IPS DF 19.7 (cell line): ENCODE measurements around the gene IL4R.
"Not testable (repeated sequence)": the region's sequence is repeated elsewhere in the genome, so short reads cannot be mapped to it uniquely, and the experiment has no call there.

ENCODE experiments used
- DNase-seq: peaks from one replicate; pipeline ENCODE4 v3.0.0-alpha.2; 2013; ENCODE audit warnings: low read depth, low spot score

IL4R gene

DNA sequence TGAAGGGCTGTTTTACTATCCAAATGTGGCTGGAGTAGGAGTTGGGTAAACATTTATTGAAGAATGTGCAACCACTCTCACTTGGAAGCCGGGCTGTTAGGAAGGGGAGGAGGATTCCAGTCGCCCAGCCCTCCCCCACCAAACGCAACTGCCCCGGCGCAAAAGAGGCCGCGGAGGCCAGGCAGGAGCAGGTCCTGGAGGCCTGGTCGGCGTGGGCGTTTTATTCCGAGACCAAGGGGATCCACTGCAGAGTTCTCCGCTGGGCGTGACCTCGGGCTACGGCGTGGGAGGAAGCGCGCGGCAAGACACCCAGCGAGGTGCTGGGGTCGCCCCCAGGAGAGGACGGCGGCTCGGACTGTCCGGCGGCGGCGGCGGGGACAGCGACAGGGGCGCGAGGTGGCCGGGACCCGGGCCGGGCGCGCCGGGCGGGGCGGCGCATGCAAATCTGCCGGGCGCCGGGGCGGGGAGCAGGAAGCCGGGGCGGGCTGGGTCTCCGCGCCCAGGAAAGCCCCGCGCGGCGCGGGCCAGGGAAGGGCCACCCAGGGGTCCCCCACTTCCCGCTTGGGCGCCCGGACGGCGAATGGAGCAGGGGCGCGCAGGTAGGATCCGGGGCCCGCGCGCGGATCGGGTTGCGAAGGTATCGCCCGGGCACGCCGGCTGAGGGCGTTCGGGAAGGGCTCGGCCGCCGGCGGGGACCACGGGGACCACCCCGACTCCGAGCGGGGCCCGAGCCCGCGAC lies at the start of gene IL4R:
IL4R (plus strand) TSS at position 553 of the 739 bp plus-strand sequence. CDS start 26,230 bp downstream, outside the sequence.
- no peak for DNase-seq

DNA sequence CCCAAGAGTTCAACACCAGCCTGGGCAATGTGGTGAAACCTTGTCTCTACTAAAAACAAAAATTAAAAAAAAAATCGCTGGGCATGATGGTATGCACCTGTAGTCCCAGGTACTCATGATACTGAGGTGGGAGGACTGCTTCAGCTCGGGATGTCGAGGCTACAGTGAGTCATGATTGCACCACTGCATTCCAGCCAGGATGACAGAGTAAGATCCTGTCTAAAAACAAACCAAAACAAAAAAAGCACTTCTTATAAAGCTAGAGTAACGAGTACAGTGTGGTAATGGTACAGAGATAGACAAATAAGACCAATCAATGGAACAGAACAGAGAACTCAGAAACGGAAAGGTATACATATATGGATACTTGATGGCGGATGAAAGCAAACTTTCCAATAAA lies 49.6 kb upstream of the IL4R start:
- DNase-seq, result no peak

DNA sequence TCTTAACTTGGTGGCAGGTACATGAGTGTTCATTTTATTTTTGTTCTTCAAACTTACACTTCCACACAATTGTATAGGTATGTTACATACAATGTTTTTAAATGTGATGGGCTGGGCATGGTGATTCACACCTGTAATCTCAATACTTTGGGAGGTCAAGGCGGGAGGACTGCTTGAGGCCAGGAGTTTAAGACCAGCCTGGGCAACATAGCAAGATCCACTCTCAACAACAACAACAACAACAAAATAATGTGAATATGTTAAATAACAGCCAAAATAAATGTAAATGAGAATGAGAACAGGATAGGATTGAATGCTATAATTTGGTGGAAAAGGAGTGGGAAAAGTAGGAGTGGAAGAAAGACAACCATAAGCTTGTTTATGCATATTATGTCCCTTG lies 47.8 kb upstream of the IL4R start:
- DNase-seq, result no peak

DNA sequence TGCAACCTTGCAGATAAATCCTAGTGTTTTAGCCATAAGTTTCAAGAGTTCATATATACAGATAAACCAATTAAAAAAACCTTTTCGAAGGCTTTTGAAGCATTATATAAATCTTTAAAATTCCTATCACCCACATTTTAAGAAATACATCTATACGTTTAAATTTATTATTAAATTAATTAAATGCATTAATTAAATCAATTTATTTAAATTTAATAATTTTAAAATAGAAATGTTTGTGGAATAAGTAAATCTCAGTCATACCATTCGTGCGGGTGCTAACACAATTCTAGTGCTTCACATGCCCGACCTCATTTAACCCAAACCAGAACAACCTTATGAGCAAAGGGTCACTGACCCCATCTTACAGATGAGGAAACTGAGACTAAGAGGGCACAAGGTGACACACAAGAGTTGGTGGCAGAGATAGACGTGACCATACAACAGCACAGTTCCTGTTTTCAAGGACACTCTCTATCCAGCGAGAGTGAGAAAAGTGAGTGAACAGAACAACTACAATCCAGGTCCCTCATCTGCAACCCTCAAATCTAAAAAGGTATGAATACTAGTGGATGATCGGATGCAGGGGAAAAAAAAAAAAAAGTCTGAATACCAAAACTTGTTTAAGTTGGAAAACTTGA lies 46.6 kb upstream of the IL4R start:
- DNase-seq, result no peak

DNA sequence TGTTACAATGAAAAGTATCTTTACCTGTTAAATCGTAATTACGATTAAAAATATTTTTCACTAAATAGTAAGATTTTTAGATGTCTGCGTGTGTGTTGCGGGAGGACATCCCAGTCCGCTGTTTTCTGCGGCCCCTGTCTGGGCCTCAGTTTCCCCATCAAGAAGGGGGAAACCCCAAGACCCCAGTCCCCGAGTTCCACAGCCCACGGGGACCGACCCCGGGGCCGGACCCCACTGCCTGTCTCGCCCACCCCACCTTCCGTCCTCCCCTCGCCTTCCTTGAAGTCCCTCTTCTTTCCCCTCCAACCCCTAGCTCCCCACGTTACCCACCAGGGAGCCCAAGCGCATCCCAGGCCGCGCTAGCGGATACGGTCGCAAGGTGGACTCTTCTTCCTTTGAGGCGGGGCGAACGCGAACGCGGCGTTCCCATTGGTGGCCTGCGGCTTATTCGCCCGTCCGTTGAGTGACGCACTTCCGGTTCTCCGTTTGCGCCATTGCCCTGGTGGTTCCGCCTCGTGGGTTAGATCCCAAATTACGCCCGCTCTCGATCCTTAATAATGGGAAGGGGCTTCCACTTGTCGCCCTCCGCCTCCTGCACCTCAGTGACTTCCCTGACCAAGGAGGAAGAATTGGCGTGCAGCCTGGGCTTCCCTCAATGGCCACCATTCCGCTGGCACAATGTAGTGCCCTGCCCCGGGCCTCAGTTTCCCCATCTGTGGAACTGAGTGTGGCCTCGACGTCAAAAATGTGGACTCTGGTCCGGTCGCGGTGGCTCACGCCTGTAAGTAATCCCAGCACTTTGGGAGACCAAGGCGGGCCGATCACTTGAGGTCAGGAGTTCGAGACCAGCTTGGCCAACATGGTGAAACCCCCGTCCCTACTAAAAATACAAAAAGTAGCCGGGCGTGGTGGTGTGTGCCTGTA lies 45.1 kb upstream of the IL4R start, which contains the start of gene NSMCE1:
NSMCE1 (minus strand) TSS at position 397 of the 924 bp plus-strand sequence. CDS start 11,202 bp downstream, outside the sequence.
- peak; percentile 60 for DNase-seq

DNA sequence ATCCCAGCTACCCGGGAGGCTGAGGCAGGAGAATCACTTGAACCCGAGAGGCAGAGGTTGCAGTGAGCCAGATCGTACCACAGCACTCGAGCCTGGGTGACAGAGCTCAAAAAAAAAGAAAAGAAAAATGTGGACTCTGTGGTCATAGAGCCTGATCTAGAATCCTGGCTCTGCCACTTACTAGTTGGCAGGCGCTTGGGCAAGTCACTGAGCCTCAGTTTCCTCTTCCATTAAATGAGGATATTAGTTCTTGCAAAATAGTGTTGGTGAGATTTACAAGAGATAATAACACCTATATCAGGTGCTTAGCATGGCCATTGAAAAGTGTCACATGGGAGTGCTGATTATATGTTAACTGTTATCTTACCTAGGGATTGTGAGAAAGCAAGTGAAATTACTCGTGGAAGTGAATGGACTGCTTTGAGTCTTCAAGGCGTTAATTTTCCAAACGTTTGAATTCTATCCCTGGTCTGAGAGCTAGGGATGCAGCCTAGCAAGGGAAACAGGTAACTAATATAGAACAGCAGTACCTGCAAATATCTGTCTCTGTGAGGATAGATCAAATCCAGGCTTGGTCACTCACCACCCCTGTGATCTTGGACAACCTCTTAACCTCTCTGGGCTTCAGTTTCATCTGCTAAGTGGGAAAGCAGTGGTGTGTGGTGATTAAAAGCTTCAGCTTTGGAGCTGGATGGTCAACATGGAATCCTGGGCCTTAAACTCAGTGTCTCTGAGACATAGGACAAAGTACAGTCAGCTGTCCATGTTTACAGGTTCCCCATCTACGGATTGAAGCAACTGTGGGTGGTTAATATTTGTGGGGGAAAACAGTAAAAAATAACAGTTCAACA lies 44.2 kb upstream of the IL4R start:
- DNase-seq, result no peak

DNA sequence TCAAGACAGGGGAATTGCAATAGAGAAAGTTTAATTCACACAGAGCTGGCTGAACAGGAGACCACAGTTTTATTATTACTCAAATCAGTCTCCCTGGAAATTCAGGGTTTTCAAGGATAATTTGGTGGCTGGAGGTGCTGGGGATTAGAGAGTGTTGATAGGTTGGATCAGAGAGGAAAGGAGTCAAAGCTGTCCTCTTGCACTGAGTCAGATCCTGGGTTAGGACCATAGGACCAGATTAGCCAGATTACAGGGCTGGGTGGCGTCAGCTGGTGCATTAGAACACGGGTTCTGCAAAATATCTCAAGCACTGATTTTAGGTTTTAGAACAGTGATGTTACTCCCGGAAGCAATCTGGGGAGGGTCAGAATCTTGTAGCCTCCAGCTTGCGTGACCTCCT lies 43.4 kb upstream of the IL4R start:
- DNase-seq, result no peak

DNA sequence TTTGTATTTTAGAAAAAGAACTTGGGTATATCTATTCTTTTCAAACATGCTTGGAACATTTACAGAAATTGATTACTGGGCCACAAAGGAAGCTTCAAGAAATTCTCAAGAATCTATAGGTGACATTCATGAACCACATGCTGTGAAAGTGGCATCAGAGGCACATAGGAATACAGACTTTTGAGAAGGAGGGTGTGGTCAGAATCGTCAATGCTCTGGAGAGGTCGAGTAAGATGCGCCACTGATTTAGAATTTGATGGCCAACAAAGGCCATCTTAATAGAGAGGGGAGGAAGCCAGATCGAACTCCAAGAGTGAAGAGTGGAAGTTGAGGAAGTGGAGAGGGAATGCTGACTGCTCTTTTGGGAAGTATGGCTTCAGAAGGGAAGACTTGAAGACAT lies 41.7 kb upstream of the IL4R start:
- no peak for DNase-seq

DNA sequence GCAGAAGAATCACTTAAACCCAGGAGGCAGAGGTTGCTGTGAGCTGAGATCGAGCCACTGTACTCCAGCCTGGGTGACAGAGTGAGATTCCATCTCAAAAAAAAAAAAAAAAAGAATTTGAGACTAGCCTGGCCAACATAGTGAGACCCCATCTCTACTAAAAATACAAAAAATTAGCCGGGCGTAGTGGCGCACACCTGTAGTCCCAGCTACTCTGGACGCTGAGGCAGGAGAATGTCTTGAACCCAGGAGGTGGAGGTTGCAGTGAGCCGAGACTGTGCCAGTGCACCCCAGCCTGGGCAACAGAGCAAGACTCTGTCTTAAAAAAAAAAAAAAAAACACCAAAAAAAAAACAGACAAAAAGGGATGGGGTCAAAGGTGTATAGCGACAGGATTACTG lies 41.1 kb upstream of the IL4R start:
- DNase-seq, result not testable (repeated sequence)

DNA sequence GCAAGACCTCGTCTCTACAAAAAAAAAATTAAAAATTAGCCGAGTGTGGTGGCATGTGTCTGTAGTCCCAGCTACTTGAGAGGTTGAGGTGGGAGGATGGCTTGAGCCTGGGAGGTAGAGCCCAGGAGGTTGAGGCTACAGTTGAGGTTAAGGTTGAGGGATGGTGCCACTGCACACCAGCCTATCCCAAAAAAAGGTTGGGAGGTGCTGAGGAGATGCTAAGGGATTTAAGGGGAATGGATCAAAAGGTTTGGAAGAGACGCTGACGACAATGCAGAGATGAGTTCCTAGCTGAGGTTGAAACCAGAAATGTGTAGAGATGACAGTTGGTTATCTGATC lies 40.5 kb upstream of the IL4R start:
- DNase-seq, result no peak

DNA sequence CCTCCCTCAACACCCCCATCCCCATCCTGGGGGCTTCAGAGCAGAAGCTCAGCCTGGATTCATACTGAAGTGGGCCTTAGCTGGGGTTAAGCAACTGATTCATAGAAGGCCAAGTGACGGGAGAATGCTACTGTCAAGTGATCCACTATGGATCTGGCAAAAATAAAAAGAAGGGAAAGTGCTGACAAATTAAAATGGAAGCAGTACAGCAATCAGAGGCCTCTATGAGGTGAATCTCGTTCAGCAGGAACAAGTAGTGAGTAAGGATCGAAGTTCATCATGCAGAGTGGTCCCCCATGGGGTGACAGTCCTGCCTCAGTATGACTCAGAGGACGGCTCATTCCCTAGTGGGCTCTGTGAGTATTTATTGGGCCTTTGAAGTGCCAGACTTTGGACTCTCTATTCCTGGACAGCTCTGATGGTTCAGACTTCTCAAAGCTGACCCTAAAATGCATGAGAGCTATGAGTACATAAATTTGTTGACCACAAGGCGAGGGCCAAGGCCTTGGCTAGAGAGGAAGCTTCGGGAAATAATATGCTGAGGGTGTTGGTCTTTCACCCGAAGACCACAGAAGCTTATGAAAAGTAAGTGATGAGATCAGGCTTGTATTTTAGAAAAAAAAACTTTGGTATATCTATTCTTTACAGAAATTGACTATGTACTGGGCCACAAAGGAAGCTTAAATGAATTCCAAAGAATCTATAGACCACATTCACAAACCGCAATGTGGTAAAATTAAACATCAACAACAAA lies 39.9 kb upstream of the IL4R start:
- DNase-seq, result no peak

DNA sequence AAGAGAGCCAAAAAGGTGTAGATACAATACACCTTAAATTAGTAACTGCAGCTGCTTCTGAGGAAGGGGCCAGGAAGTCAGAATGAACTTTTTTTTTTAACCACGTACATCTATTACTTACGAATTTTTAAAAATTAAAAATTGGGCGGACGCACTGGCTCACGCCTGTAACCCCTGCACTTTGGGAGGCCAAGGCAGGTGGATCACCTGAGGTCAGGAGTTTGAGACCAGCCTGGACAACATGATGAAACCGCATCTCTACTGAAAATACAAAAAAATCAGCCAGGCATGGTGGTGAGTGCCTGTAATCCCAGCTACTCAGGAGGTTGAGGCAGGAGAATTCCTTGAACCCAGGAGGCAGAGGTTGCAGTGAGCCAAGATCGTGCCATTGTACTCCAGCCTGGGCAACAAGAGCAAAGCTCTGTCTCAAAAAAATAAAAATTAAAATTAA lies 39.3 kb upstream of the IL4R start:
- DNase-seq, result not testable (repeated sequence)

DNA sequence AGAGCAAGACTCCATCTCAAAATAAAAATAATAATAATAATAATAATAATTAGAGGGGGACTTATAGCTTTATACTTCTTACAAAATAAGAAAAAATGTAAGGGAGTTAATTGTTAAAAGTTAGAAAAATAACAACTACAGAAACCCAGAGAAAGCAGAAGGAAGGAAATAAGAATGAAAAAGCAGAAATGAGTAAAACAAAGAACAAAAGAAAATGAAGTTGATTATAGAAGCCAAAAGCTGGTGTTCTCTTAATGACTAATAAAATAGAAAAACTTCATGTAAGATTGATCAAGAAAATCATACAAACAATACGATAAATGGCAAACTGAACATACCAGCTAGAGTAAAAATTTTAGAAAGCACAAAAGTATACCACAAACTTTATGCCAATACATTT lies 38.4 kb upstream of the IL4R start:
- no peak for DNase-seq

DNA sequence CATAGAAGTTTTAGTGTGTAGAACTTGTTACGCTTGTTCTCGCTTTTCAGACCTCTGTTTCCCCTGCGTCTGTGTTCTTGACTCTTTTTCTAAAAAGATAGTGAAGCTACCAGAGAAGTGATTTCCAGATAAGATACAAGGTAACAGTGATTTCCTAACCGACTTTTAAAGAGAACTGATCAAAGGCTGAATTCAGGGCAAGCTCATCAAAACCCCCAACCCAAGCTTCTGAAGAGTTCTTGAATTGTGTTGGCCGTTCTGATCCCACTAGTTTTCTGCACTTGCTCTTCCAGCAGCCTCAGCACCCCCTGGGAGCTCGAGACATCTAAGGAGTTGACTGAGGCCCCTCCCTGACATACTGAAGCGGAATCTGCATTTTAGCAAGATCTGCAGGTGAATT lies 32.5 kb upstream of the IL4R start:
- no peak for DNase-seq

DNA sequence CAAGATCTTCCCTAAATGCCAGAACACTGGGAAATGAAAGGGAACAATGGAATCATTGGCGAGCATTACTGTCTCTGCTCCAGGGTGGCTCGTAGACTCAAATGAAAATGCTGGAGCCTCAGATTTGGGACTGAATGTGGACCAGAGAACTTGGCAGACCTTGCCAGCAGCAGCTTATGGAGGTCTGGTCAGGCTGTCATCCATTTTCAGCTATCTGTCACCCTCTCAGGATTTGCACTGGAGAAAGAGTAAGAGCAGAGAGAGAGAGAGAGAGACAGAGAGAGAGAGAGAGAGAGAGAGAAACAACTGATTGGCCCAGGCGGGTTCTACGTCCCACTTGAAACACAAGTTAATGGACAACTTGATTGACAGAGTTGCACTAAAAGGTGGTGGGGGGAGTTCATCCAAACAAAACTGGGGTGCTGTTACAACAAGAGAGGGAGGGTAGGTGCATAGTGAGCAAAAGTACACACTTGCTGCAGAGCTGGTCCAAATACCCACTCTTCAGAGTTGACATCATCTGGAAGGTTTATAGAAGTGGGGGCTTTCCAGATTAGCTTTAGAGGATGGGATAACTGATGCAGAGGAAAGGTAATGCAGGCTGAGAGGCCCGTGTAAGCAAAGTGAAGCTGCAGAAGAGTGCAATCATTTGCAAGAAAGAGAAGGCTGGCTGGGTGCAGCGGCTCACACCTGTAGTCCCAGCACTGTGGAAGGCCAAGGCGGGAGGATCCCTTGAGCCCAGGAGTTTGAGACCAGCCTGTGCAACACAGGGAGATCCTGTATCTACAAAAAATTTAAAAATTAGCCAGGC lies 28.7 kb upstream of the IL4R start:
- DNase-seq, result no peak

DNA sequence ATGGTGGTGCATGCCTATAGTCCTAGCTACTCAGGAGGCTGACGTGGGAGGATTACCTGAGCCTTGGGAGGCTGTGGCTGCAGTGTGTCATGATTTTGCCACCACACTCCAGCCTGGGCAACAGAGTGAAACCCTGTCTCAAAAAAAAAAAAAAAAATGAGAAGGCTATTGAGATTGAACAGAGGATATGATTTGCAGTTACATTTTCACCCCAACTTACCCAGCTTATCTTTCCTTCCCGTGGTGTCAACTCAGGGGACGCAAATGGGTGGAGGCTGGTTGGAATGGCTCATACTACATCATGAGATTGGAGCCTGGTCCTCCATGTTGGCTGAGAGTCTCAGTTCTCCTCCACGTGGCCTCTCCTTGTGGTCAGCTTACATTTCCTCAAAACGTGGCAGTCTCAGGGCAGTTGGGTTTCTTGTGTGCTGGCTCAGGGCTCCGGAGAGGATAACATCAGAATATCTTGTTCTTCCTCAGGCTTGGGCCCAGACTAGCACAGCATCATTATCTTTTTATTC lies 28.0 kb upstream of the IL4R start:
- no peak for DNase-seq

DNA sequence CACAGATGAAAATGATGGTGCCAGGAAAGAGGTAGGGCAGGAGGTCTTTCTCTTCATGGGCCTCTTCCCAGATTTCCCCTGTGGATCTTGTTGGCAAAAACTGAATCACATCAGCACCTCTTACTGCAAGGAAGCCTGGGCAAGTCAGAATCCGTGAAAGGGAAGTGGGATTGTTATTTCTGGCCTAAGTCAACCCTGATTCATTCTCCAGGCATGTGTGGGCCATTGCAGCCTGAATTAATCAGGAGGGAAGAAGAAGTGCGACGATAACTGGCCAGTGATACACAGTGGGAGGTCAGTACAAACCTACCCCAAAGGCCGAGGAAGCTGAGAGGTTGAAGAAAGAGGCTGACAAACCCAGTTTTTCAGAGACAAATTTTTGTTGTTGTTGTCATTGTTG lies 27.3 kb upstream of the IL4R start:
- DNase-seq, result no peak

DNA sequence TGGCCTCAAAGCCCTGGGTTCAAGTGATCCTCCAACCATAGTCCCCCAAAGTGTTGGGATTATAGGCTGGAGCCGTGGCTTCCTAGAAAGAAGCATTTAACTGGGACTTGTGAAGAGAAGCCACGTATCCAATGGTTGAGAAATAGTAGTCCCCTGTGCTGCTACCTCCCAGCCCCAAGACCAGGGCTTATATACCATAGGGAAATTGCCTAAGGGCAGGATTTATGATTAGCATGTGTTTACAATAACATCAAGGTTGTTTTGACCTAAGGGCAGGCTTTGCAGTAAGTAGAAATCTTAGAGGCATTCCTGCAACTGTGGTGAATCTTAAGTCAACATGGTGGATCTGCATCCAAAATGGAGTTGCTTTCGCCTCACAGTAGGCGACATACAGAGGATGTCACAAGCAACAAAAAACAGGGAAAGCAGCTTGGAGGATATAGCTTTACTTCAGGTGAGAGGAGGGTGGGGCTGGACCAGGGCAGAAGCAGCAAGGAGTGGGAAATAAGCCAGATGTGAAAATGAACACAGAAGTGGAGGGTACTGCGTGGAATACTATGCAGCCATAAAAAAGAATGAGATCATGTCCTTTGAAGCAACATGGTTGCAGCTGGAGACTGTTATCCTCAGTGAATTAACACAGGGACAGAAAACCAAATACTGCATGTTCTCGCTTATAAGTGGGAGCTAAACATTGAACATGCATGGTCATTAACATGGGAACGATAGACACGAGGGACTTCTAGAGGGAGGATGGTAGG lies 26.5 kb upstream of the IL4R start:
- DNase-seq, result no peak

DNA sequence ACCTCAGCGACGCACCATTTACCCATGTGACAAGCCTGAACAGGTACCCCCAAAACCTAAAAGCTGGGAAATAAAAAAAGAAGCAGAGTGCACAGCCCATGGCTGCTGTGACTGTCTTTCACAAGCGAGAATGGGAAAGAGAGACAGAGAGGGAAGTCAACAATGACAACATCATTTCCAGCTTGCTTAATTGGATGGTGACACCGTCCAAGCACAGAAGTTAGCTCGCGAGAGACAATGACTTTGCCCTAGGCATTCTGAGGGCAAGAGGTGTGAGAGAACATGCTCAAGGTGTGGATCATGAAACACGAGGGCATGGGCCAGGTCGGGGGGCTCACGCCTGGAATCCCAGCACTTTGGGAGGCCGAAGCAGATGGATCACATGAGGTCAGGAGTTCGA lies 25.9 kb upstream of the IL4R start:
- no peak for DNase-seq
